ENCODE measurements around the gene FOXP1.

DNA sequence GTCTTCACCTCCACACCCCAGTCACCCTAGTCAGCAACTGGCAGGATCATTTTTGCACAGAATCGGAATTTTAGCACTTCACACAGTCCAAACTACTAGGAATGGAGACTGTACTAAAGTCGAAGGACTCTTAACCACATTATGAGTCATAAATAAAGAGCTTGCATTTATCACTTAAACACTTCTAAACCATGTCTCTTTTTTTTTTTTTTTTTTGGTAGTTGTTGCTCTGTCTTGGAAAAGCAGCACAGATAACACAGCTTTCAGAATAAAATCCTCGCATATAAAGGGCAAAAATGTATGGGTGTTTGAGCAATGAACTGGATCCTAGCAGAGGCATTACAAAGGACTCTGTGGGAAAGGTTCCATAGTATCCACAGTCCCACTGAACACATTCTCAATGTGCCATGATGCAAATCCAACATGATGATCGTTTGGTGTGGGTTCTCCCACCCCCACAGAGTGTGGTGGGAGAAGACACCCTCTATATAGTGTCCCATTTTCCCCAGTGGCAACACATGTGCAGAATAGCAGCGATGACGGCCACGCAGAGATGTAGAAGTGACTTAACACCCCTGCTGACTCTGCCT, 47.1 kb downstream of the FOXP1 start:
- TF ChIP-seq, protein P1, sequence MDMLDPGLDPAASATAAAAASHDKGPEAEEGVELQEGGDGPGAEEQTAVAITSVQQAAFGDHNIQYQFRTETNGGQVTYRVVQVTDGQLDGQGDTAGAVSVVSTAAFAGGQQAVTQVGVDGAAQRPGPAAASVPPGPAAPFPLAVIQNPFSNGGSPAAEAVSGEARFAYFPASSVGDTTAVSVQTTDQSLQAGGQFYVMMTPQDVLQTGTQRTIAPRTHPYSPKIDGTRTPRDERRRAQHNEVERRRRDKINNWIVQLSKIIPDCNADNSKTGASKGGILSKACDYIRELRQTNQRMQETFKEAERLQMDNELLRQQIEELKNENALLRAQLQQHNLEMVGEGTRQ (IDR thresholded peaks at IDR 0.05; ENCODE audit: low read length), result no peak
- TF ChIP-seq POLR2AphosphoS5 (IDR thresholded peaks at IDR 0.05; ENCODE audit: low read depth, low read length), result no peak
- TF ChIP-seq, protein P2, sequence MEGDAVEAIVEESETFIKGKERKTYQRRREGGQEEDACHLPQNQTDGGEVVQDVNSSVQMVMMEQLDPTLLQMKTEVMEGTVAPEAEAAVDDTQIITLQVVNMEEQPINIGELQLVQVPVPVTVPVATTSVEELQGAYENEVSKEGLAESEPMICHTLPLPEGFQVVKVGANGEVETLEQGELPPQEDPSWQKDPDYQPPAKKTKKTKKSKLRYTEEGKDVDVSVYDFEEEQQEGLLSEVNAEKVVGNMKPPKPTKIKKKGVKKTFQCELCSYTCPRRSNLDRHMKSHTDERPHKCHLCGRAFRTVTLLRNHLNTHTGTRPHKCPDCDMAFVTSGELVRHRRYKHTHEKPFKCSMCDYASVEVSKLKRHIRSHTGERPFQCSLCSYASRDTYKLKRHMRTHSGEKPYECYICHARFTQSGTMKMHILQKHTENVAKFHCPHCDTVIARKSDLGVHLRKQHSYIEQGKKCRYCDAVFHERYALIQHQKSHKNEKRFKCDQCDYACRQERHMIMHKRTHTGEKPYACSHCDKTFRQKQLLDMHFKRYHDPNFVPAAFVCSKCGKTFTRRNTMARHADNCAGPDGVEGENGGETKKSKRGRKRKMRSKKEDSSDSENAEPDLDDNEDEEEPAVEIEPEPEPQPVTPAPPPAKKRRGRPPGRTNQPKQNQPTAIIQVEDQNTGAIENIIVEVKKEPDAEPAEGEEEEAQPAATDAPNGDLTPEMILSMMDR (IDR thresholded peaks at IDR 0.05; ENCODE audit: control extremely low read depth in 1 of 3, insufficient read depth in 1 of 3, low read depth in 1 of 3, low read length in 3 of 3), result no peak
- TF ChIP-seq POU5F1 (IDR thresholded peaks at IDR 0.05; ENCODE audit: low read depth, low read length), result no peak
- no peak for TF ChIP-seq KDM1A (IDR thresholded peaks at IDR 0.05; ENCODE audit: borderline replicate concordance, low read length)

Measured in H1 (cell line).